Neuronal stem cell (in vitro differentiated cells): ENCODE measurements around the gene EXOSC1.
A peak's percentile ranks its signal among the peaks of the same experiment; 100 is the strongest.

Experiments used
- DNase-seq: peaks from one replicate; pipeline ENCODE4 v3.0.0-alpha.2; 2013; ENCODE audit warnings: low spot score
- H2AFZ ChIP-seq: one replicate; pipeline ENCODE4 v1.6.1; 2013; ENCODE audit warnings: mild to moderate bottlenecking, low read length, inconsistent platforms
- H2AK5ac ChIP-seq: 2 replicates; pipeline ENCODE4 v1.6.1; 2013; ENCODE audit warnings: low read depth, mild to moderate bottlenecking, inconsistent platforms, low read length, moderate library complexity, mixed read lengths
- H2BK120ac ChIP-seq: 2 replicates; pipeline ENCODE4 v1.6.1; 2013; ENCODE audit warnings: low read depth, mild to moderate bottlenecking, inconsistent platforms, low read length, moderate library complexity, mixed read lengths
- H2BK12ac ChIP-seq: one replicate; pipeline ENCODE4 v1.6.1; 2013; ENCODE audit warnings: low read length, inconsistent platforms
- H2BK15ac ChIP-seq: 2 replicates; pipeline ENCODE4 v1.6.1; 2013; ENCODE audit warnings: mild to moderate bottlenecking, low read length, inconsistent platforms, mixed read lengths
- H2BK5ac ChIP-seq: one replicate; pipeline ENCODE4 v1.6.1; 2013; ENCODE audit warnings: inconsistent platforms, mild to moderate bottlenecking, low read length, moderate library complexity
- H3K14ac ChIP-seq: one replicate; pipeline ENCODE4 v1.6.1; 2013; ENCODE audit warnings: low read length, inconsistent platforms
- H3K18ac ChIP-seq: 2 replicates; pipeline ENCODE4 v1.6.1; 2013; ENCODE audit warnings: low read length, inconsistent platforms
- H3K23ac ChIP-seq: 2 replicates; pipeline ENCODE4 v1.6.1; 2013; ENCODE audit warnings: low read depth, mild to moderate bottlenecking, mixed read lengths, low read length, inconsistent platforms; ENCODE audit not compliant: poor library complexity
- H3K27ac ChIP-seq: replicated peaks from 3 replicates; pipeline ENCODE4 v1.5.1; 2013; ENCODE audit warnings: low read length, inconsistent platforms
- H3K27me3 ChIP-seq, 3 experiments: 2 replicates each; pipeline ENCODE4 v1.6.1; 2013; ENCODE audit warnings: low read length in 3 of 3, mild to moderate bottlenecking in 2 of 3, inconsistent platforms in 1 of 3, low read depth in 1 of 3, mixed read lengths in 1 of 3, moderate library complexity in 1 of 3; ENCODE audit not compliant: control insufficient read depth in 3 of 3, insufficient read depth in 3 of 3
- H3K36me3 ChIP-seq, 2 donors: replicated peaks in 1 of 2; 2 replicates each; pipeline ENCODE4 v1.6.1; 2013; ENCODE audit warnings: low read length in 2 of 2; ENCODE audit not compliant: control insufficient read depth in 2 of 2, insufficient read depth in 2 of 2
- H3K4ac ChIP-seq: 2 replicates; pipeline ENCODE4 v1.6.1; 2013; ENCODE audit warnings: inconsistent platforms, mild to moderate bottlenecking, low read length, moderate library complexity
- H3K4me1 ChIP-seq, 2 donors: 1 replicate in 1 of 2; 2 replicates in 1 of 2; pipeline ENCODE4 v1.6.1; 2013; ENCODE audit warnings: low read length in 2 of 2, low read depth in 1 of 2; ENCODE audit not compliant: control insufficient read depth in 2 of 2, insufficient read depth in 1 of 2
- H3K4me2 ChIP-seq: one replicate; pipeline ENCODE4 v1.6.1; 2013; ENCODE audit warnings: mild to moderate bottlenecking, low read length, inconsistent platforms; ENCODE audit not compliant: insufficient read depth, poor library complexity, severe bottlenecking
- H3K4me3 ChIP-seq, 2 donors: 2 replicates each; pipeline ENCODE4 v1.5.1; 2013; ENCODE audit warnings: low read length in 2 of 2, mild to moderate bottlenecking in 2 of 2, inconsistent platforms in 1 of 2, moderate library complexity in 1 of 2
- H3K79me1 ChIP-seq: one replicate; pipeline ENCODE4 v1.6.1; 2013; ENCODE audit warnings: low read depth, mild to moderate bottlenecking, inconsistent platforms, low read length, moderate library complexity
- H3K9ac ChIP-seq: one replicate; pipeline ENCODE4 v1.6.1; 2013; ENCODE audit warnings: mild to moderate bottlenecking, low read depth, low read length, inconsistent platforms; ENCODE audit not compliant: poor library complexity
- H3K9me3 ChIP-seq, 2 donors: replicated peaks in 1 of 2; 2 replicates each; pipeline versions ENCODE3 to v1.6.1; 2013; ENCODE audit warnings: low read length in 2 of 2, mild to moderate bottlenecking in 2 of 2, inconsistent platforms in 1 of 2, low read depth in 1 of 2, mixed read lengths in 1 of 2, moderate library complexity in 1 of 2; ENCODE audit not compliant: control insufficient read depth in 2 of 2, insufficient read depth in 1 of 2
- H4K8ac ChIP-seq: one replicate; pipeline ENCODE4 v1.6.1; 2013; ENCODE audit warnings: low read depth, mild to moderate bottlenecking, inconsistent platforms, low read length, moderate library complexity
- H4K91ac ChIP-seq: one replicate; pipeline ENCODE4 v1.6.1; 2013; ENCODE audit warnings: low read length, low read depth, mild to moderate bottlenecking, inconsistent platforms; ENCODE audit not compliant: poor library complexity
- WGBS, 2 donors: extraction: QIAGEN DNeasy Blood & Tissue Kit; methylation state at CpG; one replicate each; pipeline ENCODE4 v1.1.7; 2013; ENCODE audit warnings: missing lambda C conversion rate in 2 of 2, mixed read lengths in 1 of 2; ENCODE audit not compliant: insufficient read length in 2 of 2, insufficient replicate concordance in 1 of 2; ENCODE audit errors: extremely low coverage in 2 of 2; 5-methylcytosine and 5-hydroxymethylcytosine counted together

The EXOSC1 gene

GRCh38 chr10:97485647-97486281 lies 40.0 kb upstream of the EXOSC1 start:
- H3K14ac ChIP-seq: no peak overlapping the region
- H3K18ac ChIP-seq: no peak overlapping the region
- H2BK12ac ChIP-seq: no peak overlapping the region
- no peak overlapping the region for H2BK15ac ChIP-seq
- no peaks in the 10 kb centered on the region for H3K27me3 ChIP-seq
- DNase-seq: no peak
- H3K9ac ChIP-seq: no peak overlapping the region
- peaks cover 6 to 51% of the 10 kb centered on the region in 2 donors for H3K36me3 ChIP-seq
- no peak overlapping the region for H3K4me2 ChIP-seq
- no peak overlapping the region for H3K4me3 ChIP-seq
- H2BK120ac ChIP-seq: no peak overlapping the region
- peaks cover 2% of the 10 kb centered on the region for H3K79me1 ChIP-seq
- H4K8ac ChIP-seq: no peak overlapping the region
- no peak overlapping the region for H3K4ac ChIP-seq
- H3K23ac ChIP-seq: no peak overlapping the region
- H2BK5ac ChIP-seq: no peak overlapping the region
- WGBS, 2 donors: no CpG with 5 or more reads among the region's 4 CpGs
- H3K27ac ChIP-seq: no peak overlapping the region
- no peak overlapping the region for H4K91ac ChIP-seq
- no peak overlapping the region for H2AFZ ChIP-seq
- no peak overlapping the region for H2AK5ac ChIP-seq
- no peaks in the 10 kb centered on the region for H3K9me3 ChIP-seq
- no peaks in the 10 kb centered on the region for H3K4me1 ChIP-seq

GRCh38 chr10:97483921-97484320 lies 38.1 kb upstream of the EXOSC1 start:
- Histone ChIP-seq H3K9ac (no peak overlapping the region), H3K27ac (no peak overlapping the region), H3K9me3 (no peaks in the 10 kb centered on the region), H2AK5ac (no peak overlapping the region), H3K79me1 (peaks cover 4% of the 10 kb centered on the region), H3K4me2 (no peak overlapping the region), H2BK12ac (no peak overlapping the region), H3K36me3 (peaks cover 9 to 69% of the 10 kb centered on the region in 2 donors), H3K18ac (no peak overlapping the region), H2BK120ac (no peak overlapping the region), H2AFZ (no peak overlapping the region), H3K23ac (no peak overlapping the region), H2BK5ac (no peak overlapping the region), H3K4ac (no peak overlapping the region), H4K8ac (no peak overlapping the region), H3K4me3 (no peak overlapping the region), H3K4me1 (no peaks in the 10 kb centered on the region), H3K14ac (no peak overlapping the region), H3K27me3 (no peaks in the 10 kb centered on the region), H4K91ac (no peak overlapping the region), H2BK15ac (no peak overlapping the region)
- no peak for DNase-seq
- WGBS, 2 donors: no CpG with 5 or more reads among the region's 1 CpG

GRCh38 chr10:97483506-97483905 lies 37.7 kb upstream of the EXOSC1 start:
- Histone ChIP-seq H3K9me3 (no peaks in the 10 kb centered on the region), H4K8ac (no peak overlapping the region), H3K36me3 (peaks cover 9 to 72% of the 10 kb centered on the region in 2 donors), H3K79me1 (peaks cover 5% of the 10 kb centered on the region), H3K27ac (no peak overlapping the region), H3K9ac (no peak overlapping the region), H2BK12ac (no peak overlapping the region), H3K23ac (no peak overlapping the region), H2BK15ac (no peak overlapping the region), H3K18ac (no peak overlapping the region), H3K4ac (no peak overlapping the region), H2BK5ac (no peak overlapping the region), H3K4me1 (no peaks in the 10 kb centered on the region), H3K4me3 (peak overlapping the region in 1 of 2 donors; percentile 52), H3K14ac (no peak overlapping the region), H3K27me3 (no peaks in the 10 kb centered on the region), H3K4me2 (no peak overlapping the region), H2BK120ac (no peak overlapping the region), H2AFZ (no peak overlapping the region), H4K91ac (no peak overlapping the region), H2AK5ac (no peak overlapping the region)
- no peak for DNase-seq
- no CpG with 5 or more reads among the region's 3 CpGs for WGBS, 2 donors

GRCh38 chr10:97482381-97482780 lies 36.6 kb upstream of the EXOSC1 start:
- Histone ChIP-seq H3K23ac (no peak overlapping the region), H2BK5ac (no peak overlapping the region), H2BK120ac (no peak overlapping the region), H3K4me1 (no peaks in the 10 kb centered on the region), H2BK12ac (no peak overlapping the region), H3K36me3 (peaks cover 14 to 76% of the 10 kb centered on the region in 2 donors), H4K91ac (no peak overlapping the region), H3K4ac (no peak overlapping the region), H3K14ac (no peak overlapping the region), H2AK5ac (no peak overlapping the region), H3K18ac (no peak overlapping the region), H4K8ac (no peak overlapping the region), H3K4me2 (no peak overlapping the region), H3K27me3 (no peaks in the 10 kb centered on the region), H3K79me1 (peaks cover 5% of the 10 kb centered on the region), H3K9ac (no peak overlapping the region), H3K9me3 (no peaks in the 10 kb centered on the region), H3K4me3 (no peak overlapping the region), H2BK15ac (no peak overlapping the region), H3K27ac (no peak overlapping the region), H2AFZ (no peak overlapping the region)
- no CpG with 5 or more reads among the region's 1 CpG for WGBS, 2 donors
- no peak for DNase-seq
